ENCODE data around the gene ZNF804B. TPM values are rescaled to one million over a fixed set of nuclear protein-coding genes. Genes with fewer than 3 reads are reported as not detected.

Gene ZNF804B
- total and polyA plus RNA-seq, 9 of the 15 experiments (the other 6 are each of a cell fraction or from before 2014, with no cell fraction given) = 0.04 to 0.22 (median 0.09) TPM; not detected in 6

DNA sequence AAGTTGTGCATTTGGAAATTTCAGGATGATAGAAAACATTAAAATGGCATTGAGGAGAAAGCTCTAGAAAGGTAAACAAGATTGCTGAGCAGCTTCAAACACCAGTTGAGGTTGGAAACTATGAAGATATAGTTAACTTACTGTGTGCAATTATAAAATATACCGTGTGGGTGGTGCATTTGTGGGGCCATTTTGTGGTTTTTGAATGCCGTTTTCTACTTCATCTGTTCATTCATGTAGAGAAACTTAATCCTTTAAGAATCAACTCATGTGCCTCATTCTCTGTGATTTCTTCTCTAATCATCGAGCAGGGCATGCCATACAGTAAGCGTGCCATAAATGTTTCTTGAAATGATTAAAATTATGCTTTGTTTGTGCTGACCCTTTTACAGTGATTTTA lies 268.8 kb downstream of the ZNF804B start (continued):
- TF ChIP-seq MEF2A (IDR thresholded peaks at IDR 0.05; ENCODE audit: control insufficient read depth, low read depth, low read length) = no peak
- no peak for TF ChIP-seq CBX2 (IDR thresholded peaks at IDR 0.05; ENCODE audit: insufficient read depth, low read length, poor library complexity, severe bottlenecking)

DNA sequence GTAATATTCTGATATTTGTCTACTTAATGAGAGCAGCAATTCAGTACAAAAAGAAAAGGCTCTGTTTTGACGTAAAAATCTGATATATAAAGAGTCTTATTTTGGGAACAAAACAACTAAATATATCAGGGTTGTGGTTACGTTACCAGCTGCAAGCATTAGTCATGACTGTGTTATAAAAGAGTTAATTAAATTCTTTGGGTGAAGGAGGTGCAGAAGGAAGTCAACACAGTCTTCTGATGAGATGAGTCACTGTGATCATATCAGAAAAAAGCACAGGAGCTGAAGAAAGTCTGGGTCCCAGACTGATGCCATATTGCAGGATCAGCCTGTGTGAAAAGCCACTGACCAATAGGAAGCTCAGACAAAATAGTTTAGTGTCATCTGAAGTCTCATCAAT lies 270.4 kb downstream of the ZNF804B start:
- no peaks in the 10 kb centered on the region for H3K79me2 ChIP-seq (ENCODE audit: control insufficient read depth, insufficient read depth, low read length)
- no peak overlapping the region for H3K9ac ChIP-seq (ENCODE audit: insufficient read depth in 1 of 2, low read depth in 2 of 2, low read length in 2 of 2)
- CTCF ChIA-PET (ENCODE audit: low intra/inter-chr PET ratio) = no interaction called here
- H3K9me1 ChIP-seq (ENCODE audit: control insufficient read depth, insufficient read depth, low read length) = no peaks in the 10 kb centered on the region
- ATAC-seq (no peak), FAIRE-seq (no peak), DNase-seq (ENCODE audit: extremely low read depth in 1 of 4, low spot score in 3 of 4) (no peak)
- H3K36me3 ChIP-seq (ENCODE audit: control insufficient read depth, insufficient read depth, low read length) = no peaks in the 10 kb centered on the region
- no TSS peak for BruUV-seq (replicated peaks)
- H3K9me3 ChIP-seq (replicated peaks; ENCODE audit: control insufficient read depth, insufficient read depth, low read depth, low read length) = no peaks in the 10 kb centered on the region
- H3K4me2 ChIP-seq (ENCODE audit: insufficient read depth, low read length) = no peak overlapping the region
- in situ Hi-C loops (cut with MboI) (no loop called here), intact Hi-C loops (cut with micrococcal nuclease) (no loop called here)
- no peaks in the 10 kb centered on the region for H3K4me1 ChIP-seq (replicated peaks in 1 of 2; ENCODE audit: control insufficient read depth in 2 of 2, insufficient read depth in 2 of 2, low read length in 2 of 2)
- no peaks in the 10 kb centered on the region for H4K20me1 ChIP-seq (replicated peaks; ENCODE audit: control insufficient read depth, insufficient read depth, low read length)
- no peak overlapping the region for H2AFZ ChIP-seq (ENCODE audit: low read depth, low read length)
- H3K27ac ChIP-seq (ENCODE audit: extremely low read depth, low read depth, low read length) = no peak overlapping the region
- 0% methylated on average over 2 of the region's 2 CpGs for WGBS (ENCODE audit: insufficient coverage, low coverage, missing lambda C conversion rate)
- TF ChIP-seq SOX6 (IDR thresholded peaks at IDR 0.05) (no peak), ZNF75A (CRISPR knock-in tag; IDR thresholded peaks at IDR 0.05) (no peak), ZNF133 (CRISPR knock-in tag; IDR thresholded peaks at IDR 0.05) (no peak), DNMT1 (IDR thresholded peaks at IDR 0.05) (no peak), KAT2B (IDR thresholded peaks at IDR 0.05; ENCODE audit: low read depth, low read length) (no peak), ZNF445 (CRISPR knock-in tag; IDR thresholded peaks at IDR 0.05; ENCODE audit: low read depth) (no peak), ZNF57 (CRISPR knock-in tag; IDR thresholded peaks at IDR 0.05) (no peak)
- no peaks in the 10 kb centered on the region for H3K27me3 ChIP-seq (ENCODE audit: control insufficient read depth in 2 of 2, insufficient read depth in 2 of 2, low read length in 2 of 2)
- POLR2A ChIA-PET = no interaction called here
- H3K4me3 ChIP-seq = no peak overlapping the region

Measured in K562 (cell line).